Activated CD4-positive, alpha-beta T cell treated with anti-CD3 and anti-CD28 coated beads, Interleukin-2, Interleukin-4, amounts not matched to agents 100 ng/mL and 50 ng/mL, durations not matched to agents 16 hours and 8 hours (primary cell): ENCODE results near the gene MACIR.

Experiments
- DNase-seq: peaks from one replicate; pipeline ENCODE4 v3.0.0-alpha.2; 2020; ENCODE audit warnings: low spot score

The MACIR gene

DNA sequence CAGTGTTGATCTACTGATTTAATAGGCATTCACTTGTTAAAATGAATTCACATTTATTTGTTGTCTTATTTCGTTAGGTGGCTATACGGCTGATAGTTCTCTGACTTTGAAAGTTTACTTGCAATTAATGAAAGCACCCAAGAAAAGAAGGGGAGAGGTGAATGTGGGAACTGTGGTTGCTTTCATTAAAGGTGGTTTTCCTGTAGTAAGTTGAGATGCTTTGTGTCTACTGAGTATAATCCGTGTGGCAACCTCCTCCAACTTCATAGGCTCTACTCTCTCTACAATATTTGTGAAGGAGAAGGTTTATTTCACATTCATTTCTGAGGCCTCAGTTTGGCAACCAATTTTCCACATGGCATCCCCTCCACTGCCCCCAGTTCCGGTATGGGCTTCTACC lies 12.8 kb upstream of the MACIR start:
- DNase-seq: no peak

DNA sequence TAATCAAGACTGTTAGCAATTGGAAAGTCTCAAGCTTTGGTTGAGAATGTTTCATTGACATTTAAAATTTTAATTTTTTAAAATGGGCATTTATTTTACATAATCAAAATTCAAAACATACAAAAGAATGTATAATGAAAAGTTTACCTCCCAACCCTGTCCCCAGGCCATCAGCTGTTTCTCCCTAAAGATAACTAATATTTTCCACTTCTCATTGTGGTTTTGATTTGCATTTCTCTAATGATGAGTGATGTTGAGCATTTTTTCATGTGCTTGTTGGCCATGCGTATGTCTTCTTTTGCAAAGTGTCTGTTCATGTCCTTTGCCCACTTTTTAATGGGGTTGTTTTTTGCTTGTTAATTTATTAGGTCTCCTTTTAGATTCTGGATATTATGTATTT lies 11.4 kb upstream of the MACIR start:
- DNase-seq: no peak

DNA sequence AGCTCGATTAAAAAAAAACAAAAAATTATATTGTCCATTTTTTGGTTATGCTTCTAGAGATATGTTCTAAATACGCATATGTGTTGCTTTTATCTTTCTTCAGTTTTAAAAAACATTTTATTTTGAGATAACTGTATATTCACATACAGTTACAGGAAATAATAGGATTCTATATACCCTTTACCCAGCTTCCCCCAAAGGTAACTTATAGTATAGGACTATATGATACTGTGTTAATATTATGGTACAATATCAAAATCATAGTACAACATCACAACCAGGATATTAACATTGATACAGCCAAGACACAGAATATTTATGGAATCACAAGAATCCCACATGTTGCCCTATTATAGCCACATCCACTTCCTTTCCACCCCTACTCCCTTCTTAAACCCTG lies 9.5 kb upstream of the MACIR start:
- DNase-seq: no peak

DNA sequence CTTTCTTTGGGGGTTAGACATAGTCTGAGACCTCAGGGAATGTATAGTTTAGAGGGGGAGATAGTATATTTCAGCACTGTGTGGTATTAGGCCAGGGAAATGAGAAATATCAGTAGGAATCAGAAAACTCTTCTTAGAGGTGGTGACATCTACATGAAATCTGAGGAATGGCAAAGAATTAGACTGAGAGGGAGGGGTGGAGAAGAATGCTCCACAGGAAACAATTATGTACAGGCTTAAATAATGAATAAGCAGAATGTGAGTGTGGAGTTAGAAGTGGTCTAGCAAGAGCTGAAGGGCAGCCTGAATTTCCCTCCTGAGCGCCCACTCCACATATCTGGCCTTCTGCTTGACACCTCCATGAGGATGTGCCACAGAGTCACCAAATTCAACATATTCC lies 3.6 kb upstream of the MACIR start:
- no peak for DNase-seq

DNA sequence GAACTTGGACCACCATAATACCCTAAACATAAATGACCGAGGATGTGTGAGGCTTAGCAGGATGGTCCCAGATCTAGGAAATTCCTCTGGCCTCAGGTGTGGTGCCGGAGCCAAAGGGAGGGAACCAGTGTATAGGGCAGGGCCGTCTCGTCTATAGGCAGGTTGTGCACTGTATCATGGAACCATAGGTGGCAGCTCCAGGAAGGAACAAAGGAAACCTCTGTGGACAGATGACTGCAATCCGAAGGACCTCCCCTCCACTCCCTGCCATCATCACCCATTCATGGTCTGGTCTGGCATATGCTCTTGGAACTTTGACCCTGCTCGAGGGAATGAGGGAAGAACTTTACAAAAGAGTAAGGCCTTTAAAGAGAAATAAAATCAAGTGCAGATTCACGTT lies 2.9 kb upstream of the MACIR start:
- DNase-seq: no peak

DNA sequence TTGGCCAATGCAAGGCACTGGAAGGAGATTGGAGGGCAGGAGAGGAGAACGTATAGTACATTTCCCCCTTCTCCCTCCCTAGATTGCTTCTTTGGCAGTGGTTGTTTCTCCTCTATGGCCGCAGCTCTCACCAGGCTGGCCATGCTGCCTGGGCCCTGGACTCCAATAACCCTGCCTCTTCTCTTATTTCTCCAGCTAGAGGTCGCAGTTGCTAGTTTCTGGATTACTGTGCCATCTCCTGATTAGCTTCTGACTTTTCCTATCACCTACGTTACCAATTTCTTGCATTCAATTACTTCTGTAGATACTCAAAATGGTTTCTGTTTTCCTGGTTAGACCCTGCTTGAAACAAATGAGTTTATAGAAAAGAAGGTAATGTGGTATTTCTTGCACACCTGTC lies 2.4 kb upstream of the MACIR start:
- no peak for DNase-seq

DNA sequence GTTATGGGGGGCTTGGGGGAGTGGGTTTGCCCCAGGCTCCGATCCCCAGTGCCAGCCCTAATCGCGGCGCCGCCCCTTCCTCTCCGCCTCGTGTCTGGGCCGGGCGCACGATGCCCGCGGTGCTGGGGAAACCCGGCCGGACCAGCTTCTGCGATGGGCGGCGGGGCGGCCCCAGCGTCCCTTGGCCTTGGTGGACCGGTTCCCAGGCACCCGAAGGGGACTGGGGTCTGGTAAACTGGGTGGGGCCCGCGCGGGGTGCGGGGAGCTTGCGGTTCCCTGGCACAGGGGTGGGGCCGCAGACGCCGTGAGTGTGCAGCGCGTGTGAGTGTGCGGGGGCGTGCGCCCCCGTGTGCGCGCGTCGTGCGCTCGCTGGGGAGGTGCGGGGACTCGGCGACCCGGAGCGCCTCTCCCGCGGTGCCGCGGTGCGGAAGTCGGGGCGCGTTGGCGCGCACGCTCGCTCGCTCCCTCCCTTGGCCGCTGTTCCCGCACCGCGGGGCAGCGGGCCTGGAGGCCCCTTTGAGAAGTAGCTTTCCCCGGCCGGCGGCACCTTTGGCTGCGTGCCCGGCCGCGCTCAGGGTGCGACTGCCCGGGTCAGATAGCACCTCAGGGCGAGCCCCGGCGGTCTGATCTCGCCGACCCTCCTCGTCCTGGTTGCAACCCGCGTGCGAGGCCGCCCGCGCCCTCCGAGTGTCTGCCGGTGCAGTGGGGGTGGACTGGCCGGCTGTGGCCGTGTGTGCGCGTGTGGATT lies 568 bp downstream of the MACIR start:
- peak; percentile 56 for DNase-seq

DNA sequence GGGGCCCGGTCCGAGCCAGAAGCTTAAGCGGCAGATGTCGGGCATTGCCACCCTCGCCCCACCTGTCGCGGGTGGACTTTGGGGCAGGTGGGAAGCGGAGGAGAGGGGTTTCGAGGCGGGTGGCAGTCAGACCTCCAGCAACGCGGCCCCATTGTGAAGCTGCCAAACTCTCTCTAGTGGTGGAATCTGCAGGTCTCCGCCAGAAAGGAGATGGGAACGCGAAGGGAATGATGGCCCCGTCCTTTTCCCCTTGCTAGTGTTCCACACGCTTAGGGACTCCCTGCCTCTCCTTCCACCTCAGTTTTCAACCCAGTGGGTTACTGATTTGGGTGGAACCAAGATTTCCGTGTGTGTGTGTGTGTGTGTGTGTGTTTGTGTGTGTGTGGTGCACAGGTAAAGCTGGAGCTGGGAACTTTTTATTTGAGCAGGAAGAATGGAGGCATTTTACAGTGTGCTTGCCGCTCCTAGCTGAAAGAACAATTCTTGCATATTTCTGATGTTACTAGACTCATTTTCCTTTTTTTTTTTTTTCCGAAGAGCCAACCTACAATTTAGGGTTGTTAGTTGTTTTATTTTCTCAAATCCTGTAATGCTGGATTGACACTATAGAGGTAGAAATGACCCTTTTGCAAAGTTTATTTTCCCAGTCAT lies 1.3 kb downstream of the MACIR start:
- no peak for DNase-seq

DNA sequence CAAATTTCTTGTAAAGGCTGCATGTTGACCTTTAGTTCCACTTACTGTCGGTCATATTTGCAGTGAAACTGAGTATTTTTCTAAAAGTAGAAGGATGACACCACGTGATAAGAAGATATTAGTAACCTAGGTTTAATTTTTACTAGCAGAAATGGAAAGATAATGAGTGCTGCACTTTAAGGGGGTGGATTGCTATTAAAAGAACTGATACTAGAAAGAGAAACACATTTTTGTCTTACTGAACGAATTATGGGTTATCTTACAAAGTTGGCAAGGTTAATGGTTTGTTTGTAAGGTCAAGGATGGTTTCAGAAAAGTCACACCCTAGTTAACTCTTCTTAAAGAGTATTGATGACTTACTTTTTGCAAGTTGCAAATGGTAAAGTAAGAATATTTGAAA lies 2.4 kb downstream of the MACIR start:
- no peak for DNase-seq

DNA sequence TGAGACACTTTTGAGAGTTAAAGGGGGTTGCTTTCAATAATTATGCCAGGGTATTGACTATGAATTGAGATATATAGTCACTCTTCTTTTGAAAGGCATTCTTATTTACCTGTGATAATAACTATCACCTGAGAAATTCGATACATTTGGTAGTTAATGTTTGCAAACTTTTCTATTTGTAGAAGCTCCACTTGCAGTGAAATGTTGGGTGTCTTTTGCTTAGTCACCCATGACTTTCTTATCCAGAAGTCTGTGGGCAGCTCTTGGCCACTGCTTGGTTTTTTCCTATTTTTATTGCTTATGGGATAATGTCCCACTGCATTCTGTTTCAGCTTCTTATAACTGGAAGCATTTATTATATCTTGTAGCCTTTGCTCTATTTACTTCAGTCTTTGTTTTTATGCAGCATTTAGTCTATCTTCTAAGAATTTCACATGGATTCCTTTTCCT lies 3.9 kb downstream of the MACIR start:
- no peak for DNase-seq

DNA sequence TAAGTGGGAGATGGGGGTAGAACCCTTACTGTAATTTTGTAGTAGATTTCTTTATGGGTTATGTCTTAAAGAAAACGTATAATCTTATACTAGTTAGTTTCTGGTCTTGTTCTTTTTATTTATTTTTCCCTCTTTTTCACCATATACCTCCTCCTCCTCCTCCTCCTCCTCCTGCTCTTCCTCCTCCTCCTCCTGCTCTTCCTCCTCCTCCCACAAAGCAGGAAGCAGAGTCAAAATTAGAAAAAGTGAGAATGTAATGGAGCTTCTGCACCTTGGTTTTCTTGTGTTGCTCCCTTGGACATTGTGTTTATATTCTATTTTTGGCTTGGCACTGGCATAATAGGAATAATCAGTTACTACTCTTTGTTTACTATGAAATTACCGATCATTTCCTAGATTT lies 4.5 kb downstream of the MACIR start:
- DNase-seq: no peak

DNA sequence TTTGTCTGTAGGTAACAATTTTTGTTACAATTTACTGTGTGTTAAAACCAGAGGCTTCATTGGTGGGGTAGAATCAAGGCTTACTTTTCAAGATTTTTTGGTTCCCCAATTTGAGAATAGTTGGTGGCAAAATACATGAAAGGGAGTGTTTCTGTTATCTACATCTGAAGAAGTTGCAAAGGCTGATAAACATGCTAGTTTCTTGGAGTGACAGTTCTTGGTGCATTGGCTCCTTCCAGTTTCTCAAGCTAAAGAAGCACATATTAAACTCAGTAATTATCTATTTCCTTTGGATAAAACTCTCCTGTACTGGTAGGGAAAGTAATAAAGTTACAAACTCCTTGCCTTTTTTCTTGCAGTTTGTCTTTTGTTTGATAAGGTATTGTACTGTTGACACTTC lies 5.9 kb downstream of the MACIR start:
- no peak for DNase-seq

DNA sequence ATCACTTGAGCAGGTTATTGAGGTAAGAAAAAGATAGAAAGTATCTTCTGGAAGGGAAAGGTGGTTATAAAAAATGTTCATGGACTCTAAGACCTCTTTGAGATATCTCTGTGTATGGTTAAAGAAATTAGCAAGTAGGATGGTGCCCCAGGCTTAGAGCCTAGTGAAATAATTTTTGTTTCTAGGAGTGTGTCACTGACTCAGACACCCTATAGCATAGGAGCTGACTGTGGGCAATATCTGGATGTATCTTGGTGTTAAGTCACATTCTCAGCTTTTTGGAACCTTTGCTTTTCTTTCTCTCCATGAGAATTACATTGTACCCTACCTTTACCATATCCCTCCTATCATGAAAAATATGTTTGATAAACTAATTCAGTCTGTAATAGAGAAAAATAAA lies 12.0 kb downstream of the MACIR start:
- DNase-seq: no peak

DNA sequence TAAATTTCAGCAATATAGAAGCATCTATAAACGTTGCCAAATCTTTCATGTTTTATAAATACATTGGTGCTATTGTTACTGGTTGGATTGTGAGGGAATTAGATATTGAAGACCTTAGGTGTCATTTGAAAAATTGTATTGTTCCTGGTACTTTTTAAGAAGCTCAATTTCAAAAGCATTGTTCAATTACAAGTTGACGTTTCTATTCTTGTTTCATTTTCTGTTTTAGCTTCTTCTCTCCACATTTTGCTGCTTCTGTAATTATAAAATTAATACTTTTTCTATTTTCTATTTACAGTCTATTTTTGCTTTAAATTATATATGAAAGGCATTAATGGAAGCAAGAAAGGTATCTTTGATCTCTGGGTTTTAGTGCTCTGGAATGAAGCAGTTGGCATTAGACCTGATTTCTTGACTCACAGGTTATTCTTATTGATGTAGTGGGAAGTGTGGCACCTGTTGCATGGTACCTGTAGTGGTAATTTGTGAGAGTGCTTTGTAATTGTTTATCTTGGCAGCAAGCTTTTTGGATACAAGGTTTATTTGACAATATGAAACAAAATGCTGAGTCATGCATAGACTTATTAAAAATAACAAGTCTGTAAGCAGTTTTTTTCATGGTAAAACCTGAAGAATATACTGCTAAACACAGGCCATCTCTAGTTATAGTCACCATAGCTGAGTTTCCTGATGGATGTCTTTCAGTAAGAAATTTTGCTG lies 13.2 kb downstream of the MACIR start:
- no peak for DNase-seq

DNA sequence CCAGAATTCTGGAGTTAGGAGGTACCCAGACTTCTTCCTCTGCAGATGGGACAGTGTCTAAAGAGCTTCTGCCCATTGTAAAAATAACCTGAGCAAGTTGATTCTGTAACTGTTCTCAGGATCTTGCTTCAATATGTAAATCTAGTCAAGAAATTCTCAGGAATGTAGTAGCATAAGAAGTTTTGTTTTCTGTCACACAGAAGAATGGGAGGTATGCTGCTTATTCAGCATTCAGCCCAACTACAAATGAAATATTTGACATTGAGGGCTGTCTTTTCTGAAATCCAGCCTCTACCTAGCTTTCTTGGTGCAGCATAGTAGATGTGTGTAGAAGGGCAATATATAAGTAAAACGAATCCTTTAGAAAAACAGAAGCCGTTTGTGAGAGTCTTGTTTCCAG lies 13.8 kb downstream of the MACIR start:
- no peak for DNase-seq

DNA sequence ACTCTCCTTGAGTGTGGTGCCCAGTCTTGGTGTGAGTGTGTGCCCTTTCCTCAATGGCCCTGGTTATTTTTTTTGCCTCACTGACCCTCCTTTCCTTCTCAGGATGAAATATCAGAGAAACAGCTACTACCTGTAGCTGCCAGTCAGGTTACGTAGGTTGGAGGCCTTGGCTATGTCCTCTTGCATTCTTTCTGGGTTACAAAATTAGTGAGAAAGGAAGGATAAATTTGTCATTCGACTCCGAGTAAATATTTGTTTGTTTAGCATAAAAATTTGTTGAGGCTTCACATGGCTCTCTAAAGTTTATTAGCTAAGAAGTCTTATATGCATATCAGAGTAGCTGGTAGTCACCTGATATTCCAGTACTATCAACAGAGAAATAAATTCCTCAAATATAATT lies 15.4 kb downstream of the MACIR start:
- DNase-seq: no peak

DNA sequence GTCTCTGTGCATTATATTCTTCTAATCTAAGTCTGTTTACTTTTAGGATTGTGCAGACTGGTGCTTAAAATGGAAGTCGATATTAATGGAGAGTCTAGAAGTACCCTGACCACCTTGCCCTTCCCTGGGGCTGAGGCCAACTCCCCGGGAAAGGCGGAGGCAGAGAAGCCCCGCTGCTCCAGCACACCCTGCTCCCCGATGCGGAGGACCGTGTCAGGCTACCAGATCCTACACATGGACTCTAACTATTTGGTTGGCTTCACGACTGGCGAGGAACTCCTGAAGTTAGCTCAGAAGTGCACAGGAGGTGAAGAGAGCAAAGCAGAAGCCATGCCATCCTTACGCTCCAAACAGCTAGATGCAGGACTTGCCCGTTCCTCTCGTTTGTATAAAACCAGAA lies 17.3 kb downstream of the MACIR start:
- DNase-seq: no peak

DNA sequence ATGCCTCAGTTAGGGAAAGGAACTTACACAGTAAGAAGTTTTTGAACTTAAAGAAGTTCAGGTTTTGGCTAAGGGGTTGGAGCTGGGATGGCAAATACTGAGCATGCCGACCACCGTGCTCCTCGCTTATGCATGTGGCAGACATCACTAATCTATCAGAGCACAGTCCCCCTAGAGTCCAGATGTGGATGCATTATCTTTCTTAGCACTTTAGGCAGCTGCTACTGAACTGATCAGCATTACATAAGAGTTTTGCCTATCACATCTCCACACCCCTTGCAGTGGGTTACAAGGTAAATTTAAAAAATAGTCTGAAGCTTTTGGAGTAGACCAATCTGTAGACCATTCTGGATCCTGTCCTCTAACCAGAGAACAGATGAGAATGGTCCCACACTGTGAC lies 22.4 kb downstream of the MACIR start:
- DNase-seq: no peak

DNA sequence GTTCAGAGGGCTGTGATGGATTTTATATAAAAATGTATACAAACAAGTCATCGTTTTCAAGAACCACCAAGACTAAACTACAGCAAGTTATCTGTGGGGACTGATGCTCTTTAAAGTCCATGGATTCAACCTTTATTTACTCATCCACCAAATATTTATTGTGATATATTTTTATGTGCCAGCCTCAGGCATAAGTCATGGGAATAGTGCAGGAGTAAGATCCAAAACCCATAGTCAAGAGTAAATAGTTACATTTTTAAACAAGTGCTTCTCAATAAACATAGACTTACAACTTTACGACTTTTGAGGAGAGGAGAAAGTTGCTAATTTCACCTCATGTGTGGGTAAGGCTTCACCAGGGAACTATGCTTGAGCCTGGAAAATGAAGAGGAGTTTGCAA lies 24.6 kb downstream of the MACIR start:
- no peak for DNase-seq

DNA sequence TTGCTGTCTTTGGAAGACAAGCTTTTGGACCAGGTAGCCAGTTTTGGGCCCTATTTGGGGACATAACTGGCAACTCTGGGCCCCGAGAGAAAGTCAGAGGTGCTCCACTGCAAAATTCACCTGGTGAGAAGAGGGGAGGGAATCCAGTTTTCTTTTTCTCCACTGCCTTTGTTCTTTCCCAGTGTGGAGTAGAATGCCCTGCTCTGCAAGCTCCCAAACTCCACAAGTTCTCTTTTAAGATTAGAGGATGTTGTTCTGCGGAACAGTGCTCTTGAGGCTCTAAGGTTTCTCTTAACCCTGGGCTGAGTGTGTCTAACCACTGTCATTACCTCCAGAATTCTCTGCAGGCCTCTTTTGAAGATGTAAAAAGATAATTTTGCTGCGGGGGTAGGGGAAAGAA lies 25.3 kb downstream of the MACIR start:
- no peak for DNase-seq

DNA sequence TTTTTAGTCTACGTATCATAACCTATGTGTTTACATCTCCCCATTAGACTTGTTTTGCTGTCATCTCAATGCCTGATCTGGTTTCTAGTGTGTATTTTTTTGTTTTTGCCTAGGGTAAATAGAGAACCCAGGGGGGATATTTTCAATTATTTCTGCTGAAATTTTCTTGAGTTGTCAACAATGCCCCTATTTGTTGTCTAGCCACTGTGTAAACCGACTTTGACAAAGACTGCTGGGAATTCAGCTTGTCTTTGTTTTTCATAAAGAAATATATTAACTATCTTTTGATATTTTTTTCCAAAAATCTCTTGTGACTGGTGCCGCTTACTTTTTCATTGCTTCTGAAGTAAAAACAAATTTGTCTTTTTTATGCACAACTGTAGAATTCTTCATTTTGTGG lies 28.1 kb downstream of the MACIR start:
- no peak for DNase-seq

DNA sequence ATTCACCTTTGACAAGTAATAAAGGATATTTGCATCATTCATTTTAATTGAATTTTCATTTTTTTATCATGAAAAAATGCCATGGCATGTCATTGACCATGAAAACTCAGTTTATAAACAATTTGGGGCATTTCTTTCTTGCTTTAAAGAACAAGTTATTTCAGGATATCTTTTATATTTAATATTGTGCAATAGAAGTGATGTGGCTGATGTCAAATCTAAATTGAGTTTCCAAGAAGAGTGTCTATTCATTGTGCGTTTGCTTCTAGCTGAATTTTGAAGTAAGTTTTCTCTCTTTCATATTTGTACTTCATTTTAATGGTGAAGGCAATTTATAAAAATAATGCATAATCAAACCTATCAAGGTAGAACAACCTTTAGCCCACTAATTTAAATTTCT lies 30.5 kb downstream of the MACIR start:
- no peak for DNase-seq

DNA sequence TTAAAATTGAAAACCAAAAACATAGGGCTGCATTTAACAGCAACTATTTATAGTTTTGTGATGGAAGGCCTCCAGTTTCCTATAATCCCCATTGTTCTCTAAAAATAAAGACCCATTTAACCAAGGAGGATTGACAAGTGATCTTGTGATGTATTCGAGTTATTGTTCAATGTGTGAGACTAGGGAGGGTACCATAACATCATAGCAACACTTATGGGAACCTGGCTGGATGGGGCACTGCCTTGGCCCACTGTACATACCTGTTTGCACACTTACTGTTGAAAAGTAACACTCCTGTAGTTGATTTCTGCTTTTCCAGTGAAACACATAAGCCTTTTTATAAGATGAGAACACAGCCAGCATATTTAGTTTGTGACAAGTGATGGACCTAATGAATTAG lies 32.3 kb downstream of the MACIR start:
- DNase-seq: no peak
